Colonic mucosa (tissue), 4 donors: Measurements from ENCODE around the gene EMC8. TPM values are rescaled to one million over a fixed set of nuclear protein-coding genes. Genes with fewer than 3 reads are reported as not detected.

Source experiments
- DNase-seq: peaks from one replicate; pipeline ENCODE4 v3.0.0-alpha.2; 2020
- H3K27ac ChIP-seq: fragments of 200-600 bp; one replicate; pipeline ENCODE4 v1.8.0; 2021
- H3K27me3 ChIP-seq: fragments of 200-600 bp; one replicate; pipeline ENCODE4 v1.8.0; 2021
- H3K36me3 ChIP-seq: fragments of 200-600 bp; one replicate; pipeline ENCODE4 v1.8.0; 2021
- H3K4me1 ChIP-seq: fragments of 200-600 bp; one replicate; pipeline ENCODE4 v1.8.0; 2021; ENCODE audit warnings: mild to moderate bottlenecking
- H3K4me3 ChIP-seq: fragments of 200-600 bp; one replicate; pipeline ENCODE4 v1.8.0; 2021
- H3K9ac ChIP-seq, 2 donors: one replicate each; pipeline ENCODE4 v1.7.0; 2013; ENCODE audit warnings: control low read depth in 2 of 2, low read depth in 2 of 2, low read length in 2 of 2
- H3K9me3 ChIP-seq: fragments of 200-600 bp; one replicate; pipeline ENCODE4 v1.8.0; 2021
- CTCF ChIP-seq: fragments of 200-600 bp; IDR thresholded peaks from one replicate; pipeline ENCODE4 v1.8.0; 2022; ENCODE audit warnings: antibody characterized with exemption, mild to moderate bottlenecking
- intact Hi-C: fragments of 100-400 bp; cut with DNase I; formaldehyde crosslinking; loops from one replicate; pipeline ENCODE4 v1.14.1; 2022
- total RNA-seq, 2 donors: library from RNA; stranded (reverse); fragmentation: NEBNext Ultra II Directional in 1 of 2; extraction: Animal tissue kit (Norgen Biotek cat#: 25700) in 1 of 2; gene quantifications; one replicate each; pipeline ENCODE4 v1.2.1, GENCODE V29; 2021
- donor health status: healthy.
- donor health status: DM: no; HTN: no; CAD: no.
- donor health status: DM: no; HTN: no; CAD: no.

The EMC8 gene
- total RNA-seq, 2 donors from 2014 or later: 30.6 to 49.8 TPM

GRCh38 chr16:85789773-85790172 lies 9.6 kb downstream of the EMC8 start:
- no peak for DNase-seq
- no peaks in the 10 kb centered on the region for H3K27me3 ChIP-seq
- H3K9me3 ChIP-seq: no peaks in the 10 kb centered on the region
- no peak overlapping the region for H3K9ac ChIP-seq
- H3K4me1 ChIP-seq: no peaks in the 10 kb centered on the region
- intact Hi-C loops: no loop called here
- H3K27ac ChIP-seq: no peak overlapping the region
- no peak overlapping the region for H3K4me3 ChIP-seq
- TF ChIP-seq CTCF: no peak
- no peaks in the 10 kb centered on the region for H3K36me3 ChIP-seq

- no peaks in the 10 kb centered on the region for H3K36me3 ChIP-seq
- intact Hi-C loops: no loop called here
- H3K4me3 ChIP-seq: no peak overlapping the region
- H3K4me1 ChIP-seq: no peaks in the 10 kb centered on the region
- H3K9me3 ChIP-seq: no peaks in the 10 kb centered on the region
- no peak overlapping the region for H3K9ac ChIP-seq
- no peak overlapping the region for H3K27ac ChIP-seq
- TF ChIP-seq CTCF: no peak
- no peak for DNase-seq
- no peaks in the 10 kb centered on the region for H3K27me3 ChIP-seq
Observed at GRCh38 chr16:85788819-85789218, 10.5 kb downstream of the EMC8 start.

- intact Hi-C loops: no loop called here
- no peak for DNase-seq
Observed at GRCh38 chr16:85785927-85786326, 13.4 kb downstream of the EMC8 start.

GRCh38 chr16:85784813-85785212 lies 14.5 kb downstream of the EMC8 start:
- intact Hi-C loops: no loop called here
- Histone ChIP-seq H3K36me3 (no peaks in the 10 kb centered on the region), H3K9ac (no peak overlapping the region), H3K4me3 (no peak overlapping the region), H3K9me3 (no peaks in the 10 kb centered on the region), H3K27me3 (no peaks in the 10 kb centered on the region), H3K4me1 (no peaks in the 10 kb centered on the region), H3K27ac (no peak overlapping the region)
- no peak for DNase-seq
- no peak for TF ChIP-seq CTCF

More at GRCh38 chr16:85785927-85786326, 13.4 kb downstream of the EMC8 start:
- H3K9me3 ChIP-seq: no peaks in the 10 kb centered on the region
- no peaks in the 10 kb centered on the region for H3K4me1 ChIP-seq
- H3K9ac ChIP-seq: no peak overlapping the region
- H3K36me3 ChIP-seq: no peaks in the 10 kb centered on the region
- no peak for TF ChIP-seq CTCF
- H3K27me3 ChIP-seq: no peaks in the 10 kb centered on the region
- H3K27ac ChIP-seq: no peak overlapping the region
- no peak overlapping the region for H3K4me3 ChIP-seq

GRCh38 chr16:85783441-85783840 lies 15.9 kb downstream of the EMC8 start:
- Histone ChIP-seq H3K4me3 (no peak overlapping the region), H3K27me3 (no peaks in the 10 kb centered on the region), H3K9me3 (no peaks in the 10 kb centered on the region), H3K9ac (no peak overlapping the region), H3K27ac (no peak overlapping the region), H3K4me1 (no peaks in the 10 kb centered on the region), H3K36me3 (no peaks in the 10 kb centered on the region)
- DNase-seq: no peak
- no peak for TF ChIP-seq CTCF
- intact Hi-C loops: no loop called here

DNA sequence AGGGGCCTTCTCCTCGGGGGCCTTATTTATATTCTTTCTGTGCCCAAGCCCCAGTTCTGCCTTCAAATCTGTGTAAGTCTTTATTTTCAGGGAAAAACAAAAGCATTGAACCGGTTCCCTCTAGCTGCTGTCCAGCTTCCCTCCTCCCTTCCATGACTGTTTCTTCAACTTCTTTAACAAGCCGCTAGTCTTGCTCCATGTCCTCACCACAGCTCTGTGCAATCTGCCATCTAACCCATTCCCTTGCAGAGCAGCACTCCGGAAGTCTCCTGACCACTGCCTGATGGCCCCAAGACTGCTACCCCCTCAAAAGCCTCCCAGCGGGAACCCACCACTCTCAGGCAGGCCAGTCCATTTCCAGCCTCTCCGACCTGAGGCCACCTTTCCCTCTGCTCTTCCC lies 16.9 kb downstream of the EMC8 start:
- Histone ChIP-seq H3K4me3 (no peak overlapping the region), H3K9me3 (no peaks in the 10 kb centered on the region), H3K36me3 (no peaks in the 10 kb centered on the region), H3K27me3 (no peaks in the 10 kb centered on the region), H3K9ac (no peak overlapping the region), H3K4me1 (no peaks in the 10 kb centered on the region), H3K27ac (no peak overlapping the region)
- intact Hi-C loops: no loop called here
- DNase-seq: no peak
- TF ChIP-seq CTCF: no peak
